Esophagus squamous epithelium (tissue), 5 donors: ENCODE data around the gene CES5A. TPM values are rescaled to one million over a fixed set of nuclear protein-coding genes. Genes with fewer than 3 reads are reported as not detected.

Experiments used
- DNase-seq: peaks from one replicate; lab custom pipeline; 2025; lab: John Stamatoyannopoulos, UW
- H3K27ac ChIP-seq, 4 donors: fragments of 200-600 bp; sonication (generic); one replicate each; pipeline ENCODE4 v1.5.1; 2016 to 2019; ENCODE audit warnings: mild to moderate bottlenecking in 1 of 4
- H3K27me3 ChIP-seq, 4 donors: fragments of 200-600 bp; sonication (generic); 1 replicate in 3 of 4; 2 replicates in 1 of 4; pipeline versions ENCODE4 v1.5.1 to v1.6.0; 2017 to 2021; ENCODE audit warnings: antibody characterized with exemption in 1 of 4
- H3K36me3 ChIP-seq, 3 donors: fragments of 200-600 bp; sonication (generic); one replicate each; pipeline ENCODE4 v1.5.1; 2016 to 2019
- H3K4me1 ChIP-seq, 3 donors: fragments of 200-600 bp; sonication (generic); one replicate each; pipeline ENCODE4 v1.5.1; 2017 to 2019
- H3K4me3 ChIP-seq, 4 donors: fragments of 200-600 bp; sonication (generic); 1 replicate in 3 of 4; 2 replicates in 1 of 4; pipeline ENCODE4 v1.5.1; 2016 to 2019; ENCODE audit warnings: mild to moderate bottlenecking in 2 of 4, moderate library complexity in 1 of 4
- H3K9me3 ChIP-seq, 3 donors: fragments of 200-600 bp; sonication (generic); one replicate each; pipeline ENCODE4 v1.5.1; 2016 to 2019
- POLR2A ChIP-seq, 4 donors: fragments of 450-650 bp; IDR thresholded peaks; one replicate each; pipeline ENCODE4 v1.6.1; 2017; ENCODE audit warnings: antibody characterized with exemption in 4 of 4, mild to moderate bottlenecking in 4 of 4, moderate library complexity in 3 of 4
- WGBS, 2 donors: methylation state at CpG; one replicate each; pipeline ENCODE4 v1.1.5; 2018; 5-methylcytosine and 5-hydroxymethylcytosine counted together
- intact Hi-C: fragments of 100-400 bp; cut with DNase I; formaldehyde crosslinking; loops from one replicate; pipeline ENCODE4 v1.15.0; 2022
- total RNA-seq, 4 donors: library from RNA; depleted of rRNA; stranded (reverse); fragments of >200 nt; gene quantifications; one replicate each; pipeline ENCODE4 v1.1.0, GENCODE V29; 2016
- TF ChIP-seq, protein P1 (sequence below), 6 experiments: fragments of 450-650 bp in 4 of 6; fragments of 200-600 bp in 2 of 6; sonication (generic) in 2 of 6; IDR thresholded peaks; one replicate each; pipeline ENCODE4 v1.5.1; 2016 to 2019; ENCODE audit warnings: antibody characterized with exemption in 6 of 6, mild to moderate bottlenecking in 4 of 6, moderate library complexity in 4 of 6
- donor health status: DM: yes; HTN: yes; CAD: no.

CES5A gene
- not detected for total RNA-seq

GRCh38 chr16:55875273-55875672 is at the start of gene CES5A:
TSS of gene CES5A (minus strand) at chr16:55875373. CDS start at chr16:55875221, 152 bp downstream.
- no peak for DNase-seq
- intact Hi-C loops, result no loop called here
- H3K27ac ChIP-seq, result no peak within 1 kb of the TSS
- 64% methylated on average over 1 to 2 of the region's 2 CpGs for WGBS, 2 donors
- H3K9me3 ChIP-seq, result no peaks in the 10 kb centered on the region
- no peak for TF ChIP-seq POLR2A (IDR thresholded peaks at IDR 0.05)
- TF ChIP-seq, protein P1, sequence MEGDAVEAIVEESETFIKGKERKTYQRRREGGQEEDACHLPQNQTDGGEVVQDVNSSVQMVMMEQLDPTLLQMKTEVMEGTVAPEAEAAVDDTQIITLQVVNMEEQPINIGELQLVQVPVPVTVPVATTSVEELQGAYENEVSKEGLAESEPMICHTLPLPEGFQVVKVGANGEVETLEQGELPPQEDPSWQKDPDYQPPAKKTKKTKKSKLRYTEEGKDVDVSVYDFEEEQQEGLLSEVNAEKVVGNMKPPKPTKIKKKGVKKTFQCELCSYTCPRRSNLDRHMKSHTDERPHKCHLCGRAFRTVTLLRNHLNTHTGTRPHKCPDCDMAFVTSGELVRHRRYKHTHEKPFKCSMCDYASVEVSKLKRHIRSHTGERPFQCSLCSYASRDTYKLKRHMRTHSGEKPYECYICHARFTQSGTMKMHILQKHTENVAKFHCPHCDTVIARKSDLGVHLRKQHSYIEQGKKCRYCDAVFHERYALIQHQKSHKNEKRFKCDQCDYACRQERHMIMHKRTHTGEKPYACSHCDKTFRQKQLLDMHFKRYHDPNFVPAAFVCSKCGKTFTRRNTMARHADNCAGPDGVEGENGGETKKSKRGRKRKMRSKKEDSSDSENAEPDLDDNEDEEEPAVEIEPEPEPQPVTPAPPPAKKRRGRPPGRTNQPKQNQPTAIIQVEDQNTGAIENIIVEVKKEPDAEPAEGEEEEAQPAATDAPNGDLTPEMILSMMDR (IDR thresholded peaks at IDR 0.05), result no peak
- H3K27me3 ChIP-seq, result peaks cover 0 to 19% (median 0%) of the 10 kb centered on the region in 4 donors
- no peaks in the 10 kb centered on the region for H3K36me3 ChIP-seq
- H3K4me3 ChIP-seq, result no peak within 1 kb of the TSS
- H3K4me1 ChIP-seq, result no peaks in the 10 kb centered on the region

- no peaks in the 10 kb centered on the region for H3K9me3 ChIP-seq
- no peak for DNase-seq
- H3K27me3 ChIP-seq, result peaks cover 0 to 7% (median 0%) of the 10 kb centered on the region in 4 donors
- H3K4me3 ChIP-seq, result no peak overlapping the region
- no peak for TF ChIP-seq POLR2A (IDR thresholded peaks at IDR 0.05)
- TF ChIP-seq, protein P1 (IDR thresholded peaks at IDR 0.05), result no peak
- H3K36me3 ChIP-seq, result no peaks in the 10 kb centered on the region
- no peak overlapping the region for H3K27ac ChIP-seq
- intact Hi-C loops, result no loop called here
- H3K4me1 ChIP-seq, result no peaks in the 10 kb centered on the region
Measured at GRCh38 chr16:55922662-55923061, 47.5 kb upstream of the CES5A start.

DNA sequence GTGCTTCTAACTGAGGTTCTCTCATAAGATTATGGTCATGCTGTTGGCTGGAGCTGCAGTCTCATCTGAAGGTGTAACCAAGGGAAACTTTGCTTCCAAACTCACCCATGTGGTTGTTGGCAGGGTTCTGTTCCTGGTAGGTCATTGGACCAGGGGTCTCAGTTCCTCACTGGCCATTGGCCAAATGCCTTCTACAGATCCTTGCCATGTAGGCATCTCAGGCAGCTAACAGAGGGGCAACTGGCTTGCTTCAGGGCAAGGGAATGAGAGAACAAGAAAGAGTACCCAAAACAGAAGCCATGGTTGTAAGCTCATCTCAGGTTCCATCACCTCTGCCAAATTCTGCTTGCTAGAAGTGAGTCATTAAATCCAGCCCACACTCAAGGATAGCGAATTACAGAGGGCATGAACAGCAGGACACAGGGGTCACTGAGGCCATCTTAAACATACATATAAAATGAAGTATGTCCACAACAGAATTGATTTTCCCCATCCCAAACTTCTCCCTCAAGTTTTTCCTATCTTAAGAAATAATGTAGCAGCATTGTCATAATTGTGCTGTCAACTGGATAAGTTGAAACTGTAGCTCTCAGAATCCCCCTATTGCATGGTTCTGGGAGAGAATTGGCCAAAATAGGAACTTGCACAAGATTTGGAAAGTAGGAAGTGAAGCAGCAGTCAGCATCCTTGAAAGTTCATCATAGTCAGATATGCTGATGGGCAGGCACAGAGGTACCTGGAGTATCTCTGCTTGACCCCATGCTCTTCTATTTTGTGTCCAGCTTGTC is 42.4 kb upstream of the CES5A start:
- TF ChIP-seq POLR2A (IDR thresholded peaks at IDR 0.05), result no peak
- TF ChIP-seq, protein P1 (IDR thresholded peaks at IDR 0.05), result no peak
- no peak for DNase-seq
- Histone ChIP-seq H3K4me1 (peaks cover 4 to 29% (median 7%) of the 10 kb centered on the region in 3 donors), H3K36me3 (no peaks in the 10 kb centered on the region), H3K27me3 (peaks cover 0 to 7% (median 0%) of the 10 kb centered on the region in 4 donors), H3K27ac (no peak overlapping the region), H3K9me3 (no peaks in the 10 kb centered on the region), H3K4me3 (no peak overlapping the region)
- intact Hi-C loops, result no loop called here
- 60 to 71% methylated on average over 1 of the region's 1 CpG for WGBS, 2 donors

DNA sequence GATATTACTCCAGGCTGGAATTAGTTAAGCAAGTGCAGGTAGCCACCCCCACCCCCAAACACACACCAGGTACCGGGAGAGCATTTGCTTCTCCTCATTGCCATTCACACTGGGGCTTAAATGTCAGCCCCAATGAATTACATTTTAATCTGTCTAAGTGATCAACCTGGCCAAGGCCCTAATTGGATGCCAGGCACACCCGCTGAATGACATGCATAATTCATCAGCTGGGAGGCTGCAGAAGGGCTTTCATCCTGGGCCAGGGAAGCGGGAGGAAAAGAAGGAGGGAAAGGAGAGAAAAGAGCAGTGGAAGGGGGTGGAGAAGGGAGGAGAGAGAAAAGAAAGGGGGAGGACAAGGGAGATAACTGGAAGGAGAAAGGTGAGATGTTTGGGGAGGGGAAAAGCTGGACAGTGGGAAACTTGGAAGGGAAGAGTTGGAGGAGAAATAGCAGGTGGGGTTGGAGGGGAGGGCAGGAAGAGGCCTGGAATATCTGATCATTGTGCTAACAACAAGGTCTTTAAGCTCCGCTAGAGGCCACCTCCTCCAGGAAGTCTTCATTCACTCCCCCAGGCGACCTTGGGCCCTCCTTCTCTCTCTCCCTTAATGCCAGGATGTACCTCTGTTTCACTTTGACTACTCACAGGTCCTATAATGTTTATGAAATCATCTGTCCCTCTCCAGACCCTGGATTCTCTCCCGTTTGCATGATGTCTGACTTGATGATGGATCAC is 40.1 kb upstream of the CES5A start:
- TF ChIP-seq POLR2A (IDR thresholded peaks at IDR 0.05), result no peak
- TF ChIP-seq, protein P1 (IDR thresholded peaks at IDR 0.05), result no peak
- Histone ChIP-seq H3K27me3 (peaks cover 0 to 5% (median 0%) of the 10 kb centered on the region in 4 donors), H3K9me3 (no peaks in the 10 kb centered on the region), H3K4me1 (peaks cover 4 to 30% (median 12%) of the 10 kb centered on the region in 3 donors), H3K4me3 (no peak overlapping the region), H3K27ac (peak overlapping the region in 1 of 4 donors; percentile 50), H3K36me3 (no peaks in the 10 kb centered on the region)
- DNase-seq, result no peak
- intact Hi-C loops, result no loop called here
- 48 to 50% methylated on average over 5 to 6 of the region's 6 CpGs for WGBS, 2 donors

DNA sequence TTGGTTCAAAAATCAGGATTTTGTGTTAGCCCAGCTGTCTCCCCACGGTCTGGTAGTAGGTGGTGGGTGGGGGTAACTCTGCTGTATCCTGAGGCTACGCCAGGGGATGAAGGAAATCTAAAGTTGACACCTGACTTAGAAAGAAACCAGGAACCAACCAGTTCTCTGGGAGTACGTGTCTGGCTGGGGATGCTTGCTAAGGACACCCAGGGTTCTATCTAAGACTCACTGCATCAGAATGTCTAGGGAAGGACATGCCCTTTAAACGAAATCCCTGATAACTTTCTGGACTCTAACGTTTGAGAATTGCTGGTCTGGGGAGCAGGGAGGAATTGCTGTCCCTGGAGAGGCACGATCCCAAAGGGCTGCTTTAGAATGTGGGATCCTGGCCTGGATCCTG is 39.2 kb upstream of the CES5A start:
- Histone ChIP-seq H3K27me3 (peaks cover 0 to 3% (median 0%) of the 10 kb centered on the region in 4 donors), H3K9me3 (no peaks in the 10 kb centered on the region), H3K4me1 (peaks cover 4 to 30% (median 12%) of the 10 kb centered on the region in 3 donors), H3K36me3 (no peaks in the 10 kb centered on the region), H3K4me3 (no peak overlapping the region), H3K27ac (peak overlapping the region in 2 of 4 donors; percentile 31 to 50)
- TF ChIP-seq POLR2A (IDR thresholded peaks at IDR 0.05), result no peak
- TF ChIP-seq, protein P1 (IDR thresholded peaks at IDR 0.05), result no peak
- 39 to 46% methylated on average over 6 of the region's 6 CpGs for WGBS, 2 donors
- intact Hi-C loops, result no loop called here
- DNase-seq, result no peak
